Caco-2 (cell line): ENCODE results near the gene UBN2. TPM values are rescaled to one million over a fixed set of nuclear protein-coding genes. Genes with fewer than 3 reads are reported as not detected.
"Not testable (repeated sequence)": the region's sequence is repeated elsewhere in the genome, so short reads cannot be mapped to it uniquely, and the experiment has no call there.

Experiments used
- BruUV-seq: library from RNA; stranded (reverse); fragments of 400-500 nt; replicated peaks from 2 replicates; lab custom pipeline; 2021; lab: Mats Ljungman, UMichigan
- CTCF ChIA-PET: fragments of 300-600 bp; sonication (Branson Sonifier 250); formaldehyde crosslinking; loops from one replicate; lab custom pipeline; 2022; ENCODE audit warnings: antibody characterized with exemption; lab: Charles Lee
- POLR2A ChIA-PET: fragments of 300-600 bp; sonication (Branson Sonifier 250); formaldehyde crosslinking; loops from one replicate; lab custom pipeline; 2022; ENCODE audit warnings: antibody characterized with exemption; lab: Charles Lee
- DNase-seq, 2 experiments: peaks; one replicate each; pipeline versions ENCODE4 v3.0.0 to v3.0.0-alpha.2; 2020 to 2022
- H3K27me3 ChIP-seq: replicated peaks from 2 replicates; pipeline ENCODE4 v1.6.0; 2011; ENCODE audit warnings: low read length; ENCODE audit not compliant: control insufficient read depth, insufficient read depth
- H3K36me3 ChIP-seq: 2 replicates; pipeline ENCODE4 v1.5.1; 2011; ENCODE audit warnings: low read length; ENCODE audit not compliant: control insufficient read depth, insufficient read depth
- H3K4me1 ChIP-seq: fragments of 250-450 bp; sonication (Bioruptor Pico); 2 replicates; pipeline ENCODE4 v1.5.1; 2020; ENCODE audit warnings: mild to moderate bottlenecking
- H3K4me3 ChIP-seq: 2 replicates; pipeline ENCODE4 v1.5.1; 2011; ENCODE audit warnings: low read depth, mild to moderate bottlenecking, control low read depth, low read length
- H3K9me3 ChIP-seq: fragments of 250-450 bp; sonication (Bioruptor Pico); 2 replicates; pipeline ENCODE4 v1.5.1; 2020; ENCODE audit warnings: mild to moderate bottlenecking, moderate library complexity
- H3K27ac Mint-ChIP-seq: one replicate; pipeline ENCODE4 v1.8.0; 2022; ENCODE audit warnings: mixed read lengths; ENCODE audit not compliant: unreplicated experiment
- H3K27me3 Mint-ChIP-seq: one replicate; pipeline ENCODE4 v1.8.0; 2022; ENCODE audit warnings: mixed read lengths; ENCODE audit not compliant: insufficient read depth, unreplicated experiment
- H3K36me3 Mint-ChIP-seq: one replicate; pipeline ENCODE4 v1.8.0; 2022; ENCODE audit warnings: mild to moderate bottlenecking, mixed read lengths; ENCODE audit not compliant: insufficient read depth, unreplicated experiment
- H3K4me1 Mint-ChIP-seq: one replicate; pipeline ENCODE4 v1.8.0; 2022; ENCODE audit warnings: low read depth, mixed read lengths; ENCODE audit not compliant: unreplicated experiment
- H3K4me3 Mint-ChIP-seq: one replicate; pipeline ENCODE4 v1.8.0; 2022; ENCODE audit warnings: mild to moderate bottlenecking, moderate library complexity, mixed read lengths; ENCODE audit not compliant: unreplicated experiment
- H3K9me3 Mint-ChIP-seq: one replicate; pipeline ENCODE4 v1.8.0; 2022; ENCODE audit warnings: mixed read lengths; ENCODE audit not compliant: unreplicated experiment
- CTCF ChIP-seq, 2 experiments: fragments of 200-600 bp in 1 of 2; IDR thresholded peaks; 1 replicate in 1 of 2; 2 replicates in 1 of 2; pipeline versions ENCODE4 v1.5.1 to v1.8.0; 2011 to 2022; ENCODE audit warnings: antibody characterized with exemption in 1 of 2, control low read depth in 1 of 2, inconsistent platforms in 1 of 2, low read depth in 1 of 2, low read length in 1 of 2, mild to moderate bottlenecking in 1 of 2, moderate library complexity in 1 of 2; ENCODE audit not compliant: insufficient read depth in 1 of 2, severe bottlenecking in 1 of 2, unreplicated experiment in 1 of 2
- intact Hi-C: fragments of 100-400 bp; cut with micrococcal nuclease; formaldehyde crosslinking; loops from one replicate; pipeline ENCODE4 v1.10.0; 2022; ENCODE audit not compliant: unreplicated experiment
- total RNA-seq: library from RNA; stranded (reverse); gene quantifications from 2 replicates; pipeline ENCODE4 v1.2.3, GENCODE V29; 2022

UBN2 gene
- total RNA-seq, 1 experiment from 2014 or later = 21.3 TPM

GRCh38 chr7:139332697-139333359, 101.8 kb downstream of the UBN2 start:
- peaks cover 7% of the 10 kb centered on the region; the same call in 1 of the 2 replicates for H3K4me1 ChIP-seq
- Mint-ChIP-seq H3K36me3 (no peaks in the 10 kb centered on the region), H3K27ac (no peak overlapping the region), H3K9me3 (no peaks in the 10 kb centered on the region), H3K4me3 (no peak overlapping the region), H3K27me3 (no peaks in the 10 kb centered on the region), H3K4me1 (no peaks in the 10 kb centered on the region)
- BruUV-seq = no TSS peak
- no peak for TF ChIP-seq CTCF (IDR thresholded peaks at IDR 0.05; ENCODE audit: insufficient read depth in 1 of 2, low read depth in 1 of 2, low read length in 1 of 2, severe bottlenecking in 1 of 2, unreplicated experiment in 1 of 2)
- ChIA-PET CTCF (no interaction called here), POLR2A (no interaction called here)
- no peaks in the 10 kb centered on the region for H3K27me3 ChIP-seq
- H3K36me3 ChIP-seq = no peaks in the 10 kb centered on the region
- no peaks in the 10 kb centered on the region for H3K9me3 ChIP-seq
- intact Hi-C loops = no loop called here
- H3K4me3 ChIP-seq = no peak overlapping the region
- DNase-seq = no peak

GRCh38 chr7:139333443-139333842, 102.4 kb downstream of the UBN2 start:
- H3K9me3 ChIP-seq, H3K27me3 Mint-ChIP-seq, H3K4me3 ChIP-seq, DNase-seq, CTCF ChIA-PET, H3K4me3 Mint-ChIP-seq, H3K27me3 ChIP-seq, H3K9me3 Mint-ChIP-seq, POLR2A ChIA-PET, H3K36me3 ChIP-seq, H3K4me1 Mint-ChIP-seq, BruUV-seq, H3K36me3 Mint-ChIP-seq, H3K4me1 ChIP-seq, H3K27ac Mint-ChIP-seq, intact Hi-C loops: not testable (repeated sequence)

- ChIA-PET CTCF (no interaction called here), POLR2A (no interaction called here)
- Mint-ChIP-seq H3K27me3 (no peaks in the 10 kb centered on the region), H3K27ac (no peak overlapping the region), H3K36me3 (peaks cover 7% of the 10 kb centered on the region), H3K9me3 (peaks cover 7% of the 10 kb centered on the region), H3K4me1 (peaks cover 5% of the 10 kb centered on the region), H3K4me3 (no peak overlapping the region)
- BruUV-seq = no TSS peak
- Histone ChIP-seq H3K4me1 (peaks cover 7% of the 10 kb centered on the region; the same call in 1 of the 2 replicates), H3K36me3 (no peaks in the 10 kb centered on the region), H3K9me3 (no peaks in the 10 kb centered on the region), H3K4me3 (no peak overlapping the region), H3K27me3 (no peaks in the 10 kb centered on the region)
- no peak for DNase-seq
- TF ChIP-seq CTCF (IDR thresholded peaks at IDR 0.05; ENCODE audit: insufficient read depth in 1 of 2, low read depth in 1 of 2, low read length in 1 of 2, severe bottlenecking in 1 of 2, unreplicated experiment in 1 of 2) = no peak
- intact Hi-C loops = no loop called here
Measured at GRCh38 chr7:139334399-139335150, 103.5 kb downstream of the UBN2 start.
